HG02884 (cell line): ENCODE data around the gene GGCX.
"Not testable (repeated sequence)": the region's sequence is repeated elsewhere in the genome, so short reads cannot be mapped to it uniquely, and the experiment has no call there.

Experiments used
- ATAC-seq: cut with Tn5 transposase; IDR thresholded peaks from one replicate; pipeline ENCODE4 v1.9.1; 2021; ENCODE audit warnings: mild to moderate bottlenecking, moderate library complexity; ENCODE audit not compliant: unreplicated experiment

GGCX gene

DNA sequence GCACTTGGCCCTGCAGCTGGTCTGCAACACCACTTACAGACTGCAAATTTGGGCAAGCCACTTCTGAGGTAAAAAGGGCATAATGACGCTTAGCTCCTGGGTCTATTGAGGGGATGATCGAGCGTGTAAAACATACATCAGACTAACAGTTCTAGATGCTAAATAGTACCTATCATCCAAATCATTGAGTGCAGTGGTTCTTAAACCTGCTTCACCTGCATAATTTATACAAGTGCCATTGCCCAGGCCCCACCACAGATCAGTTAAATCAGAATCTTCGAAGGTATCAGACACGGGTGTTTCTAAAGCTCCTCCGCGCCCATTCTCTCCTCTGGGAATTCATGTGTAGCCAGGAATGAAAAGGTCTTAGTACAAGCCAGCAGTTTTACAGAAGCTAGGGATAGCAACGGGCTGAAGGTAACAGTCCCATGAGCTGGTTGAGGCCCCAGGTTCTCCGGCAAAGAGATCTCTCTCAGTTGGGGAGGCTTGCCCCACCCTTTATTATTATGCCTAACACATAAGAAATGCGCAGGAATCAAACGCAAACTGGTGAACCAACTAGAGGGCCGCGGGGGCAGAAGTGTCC, 33.5 kb upstream of the GGCX start:
- no peak for ATAC-seq

GRCh38 chr2:85593023-85593422, 31.7 kb upstream of the GGCX start:
- ATAC-seq, result no peak

DNA sequence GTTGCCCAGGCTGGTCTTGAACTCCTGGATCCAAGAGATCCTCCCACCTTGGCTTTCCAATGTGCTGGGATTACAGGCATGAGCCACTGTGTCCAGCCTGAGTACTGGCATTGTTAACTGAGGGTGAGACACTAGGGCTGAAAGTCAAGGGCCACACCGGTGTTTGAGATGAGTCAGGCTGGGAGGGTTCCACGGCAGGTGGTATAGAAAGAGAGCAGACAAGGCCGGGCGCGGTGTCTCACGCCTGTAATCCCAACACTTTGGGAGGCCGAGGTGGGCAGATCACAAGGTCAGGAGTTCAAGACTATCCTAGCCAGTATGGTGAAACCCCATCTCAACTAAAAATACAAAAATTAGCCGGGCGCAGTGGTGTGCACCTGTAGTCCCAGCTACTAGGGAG, 31.0 kb upstream of the GGCX start:
- ATAC-seq, result not testable (repeated sequence)

- ATAC-seq, result no peak
These were observed 30.3 kb upstream of the GGCX start for GRCh38 chr2:85591563-85591962.

DNA sequence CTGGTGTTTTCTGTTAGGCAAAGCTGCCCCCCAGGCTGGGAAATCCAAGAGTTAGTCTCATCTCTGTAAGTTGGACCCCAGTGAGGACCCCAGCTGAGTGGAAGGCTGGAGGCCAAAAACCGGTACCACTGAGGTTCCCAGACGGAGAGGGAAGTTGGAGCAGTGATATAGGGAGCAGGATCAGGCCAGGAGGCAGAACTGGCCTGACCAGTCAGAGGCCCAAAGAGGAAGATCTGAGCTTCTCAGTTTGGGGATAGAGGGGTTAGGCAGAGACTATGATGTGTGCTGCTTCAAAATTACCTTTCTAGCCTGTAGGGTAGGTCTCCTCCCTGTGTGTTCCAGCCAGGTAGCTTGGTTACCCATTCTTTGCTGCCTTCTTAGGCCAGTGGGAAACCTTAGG, 29.7 kb upstream of the GGCX start:
- ATAC-seq, result no peak

DNA sequence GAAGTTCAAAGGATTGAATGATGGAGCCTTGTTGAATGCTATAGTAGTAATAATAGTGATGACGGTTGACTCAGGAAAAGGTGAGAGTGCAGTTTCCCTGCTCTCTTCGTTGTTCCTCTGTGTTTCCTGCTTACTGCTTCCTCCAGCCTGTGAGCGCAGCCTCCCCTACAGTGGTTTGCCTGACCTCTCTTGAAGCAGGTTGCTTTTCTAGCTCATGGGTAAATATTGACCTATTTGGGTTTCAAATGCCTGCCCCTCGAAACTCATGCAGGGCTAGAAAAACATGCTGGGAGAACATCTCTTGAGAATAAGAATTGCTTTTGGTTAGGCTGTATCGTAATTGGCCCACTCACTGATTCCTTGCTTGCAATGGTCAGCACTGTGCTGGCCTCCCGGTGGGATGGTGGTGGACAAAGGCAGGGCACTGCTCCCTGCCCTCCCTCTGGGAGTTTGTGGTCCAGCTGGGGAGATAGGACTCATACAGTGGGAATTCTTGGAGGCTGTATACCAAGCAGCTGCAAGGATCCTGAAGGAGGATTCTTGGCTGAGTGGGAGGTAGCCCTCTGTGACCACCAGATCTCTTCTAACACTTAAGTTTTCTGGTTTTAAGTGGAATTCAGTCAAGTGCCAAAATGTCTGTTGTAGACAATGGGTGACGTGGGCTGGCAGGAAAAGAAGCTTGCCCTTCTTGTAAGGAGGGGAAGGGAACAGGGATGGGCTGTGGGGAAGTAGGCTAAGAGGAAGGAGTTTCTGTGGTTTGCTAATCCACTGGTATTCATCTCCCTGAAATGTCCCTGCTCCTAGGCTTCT, 28.9 kb upstream of the GGCX start:
- no peak for ATAC-seq

- ATAC-seq, result no peak
These were observed 27.9 kb upstream of the GGCX start for GRCh38 chr2:85589181-85589580.

- ATAC-seq, result no peak
These were observed 27.4 kb upstream of the GGCX start for GRCh38 chr2:85588645-85589044.

- ATAC-seq, result no peak
These were observed 26.9 kb upstream of the GGCX start for GRCh38 chr2:85588236-85588635.

DNA sequence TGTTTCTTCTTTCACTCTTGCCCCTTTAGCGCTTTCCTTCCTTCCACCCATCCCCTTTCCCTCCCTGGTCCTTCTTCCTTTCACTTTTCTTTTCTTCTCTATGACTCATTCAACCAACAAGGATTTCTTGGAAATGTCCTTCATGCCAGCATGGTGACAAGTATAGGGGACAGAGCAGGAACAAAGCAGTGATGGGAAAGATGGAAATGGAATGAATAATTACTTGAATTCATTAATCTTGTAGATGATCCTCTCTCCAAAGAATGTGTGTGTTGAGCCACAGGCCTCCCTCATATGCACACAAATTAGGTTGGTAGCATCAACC, 24.4 kb upstream of the GGCX start:
- no peak for ATAC-seq

DNA sequence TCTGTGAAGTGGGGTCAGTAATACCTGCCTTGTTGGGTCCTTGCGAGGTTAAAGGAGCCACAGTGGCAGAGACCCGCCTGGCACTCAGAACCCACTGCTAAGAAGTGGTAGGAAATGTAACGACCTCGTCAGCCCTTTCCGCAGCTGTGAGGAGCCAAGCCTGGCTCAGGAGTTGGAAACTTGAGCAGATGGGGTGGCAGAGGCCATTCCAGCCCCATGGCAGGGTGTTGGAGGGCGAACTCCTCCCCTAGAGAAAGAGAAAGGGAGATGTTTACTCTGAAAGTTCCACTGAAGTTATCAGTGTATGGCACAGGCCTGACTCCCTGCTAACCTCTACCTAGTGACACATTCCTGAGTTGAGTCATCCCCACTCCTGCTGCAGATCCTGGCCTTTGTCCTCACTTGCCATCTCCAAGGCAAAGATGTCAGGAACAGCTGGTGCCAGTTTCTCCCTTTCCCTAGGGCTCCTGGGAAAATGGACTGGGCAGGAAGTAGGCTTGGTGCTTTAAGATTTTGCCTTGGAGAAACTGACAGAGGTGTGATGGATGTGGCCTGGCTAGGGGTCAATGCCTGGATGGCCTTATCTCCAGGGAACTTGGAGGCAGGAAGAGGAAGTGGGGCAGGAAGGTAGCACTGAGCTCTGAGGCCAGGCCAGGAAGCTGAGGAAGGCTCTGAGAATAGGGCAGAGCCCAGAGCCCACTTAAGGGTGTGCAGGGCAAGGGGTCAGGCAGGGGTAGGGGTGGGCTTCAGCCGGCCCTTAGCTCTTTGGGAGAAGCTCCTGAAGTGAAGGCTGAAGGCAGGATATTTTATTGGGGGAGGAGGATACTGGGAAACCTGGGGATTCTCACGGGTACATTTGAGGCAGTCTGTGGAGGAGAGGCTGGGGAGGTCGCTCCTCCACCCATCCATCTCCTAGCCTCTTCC, 23.8 kb upstream of the GGCX start:
- ATAC-seq, result peak; percentile 49

GRCh38 chr2:85584354-85584856, 23.1 kb upstream of the GGCX start, which contains the start of gene VAMP5:
Gene VAMP5 (plus strand): TSS chr2:85584431. CDS start chr2:85584491, 60 bp downstream.
- peak; percentile 41 for ATAC-seq

GRCh38 chr2:85583667-85584353, 22.5 kb upstream of the GGCX start:
- ATAC-seq, result peak; percentile 12

DNA sequence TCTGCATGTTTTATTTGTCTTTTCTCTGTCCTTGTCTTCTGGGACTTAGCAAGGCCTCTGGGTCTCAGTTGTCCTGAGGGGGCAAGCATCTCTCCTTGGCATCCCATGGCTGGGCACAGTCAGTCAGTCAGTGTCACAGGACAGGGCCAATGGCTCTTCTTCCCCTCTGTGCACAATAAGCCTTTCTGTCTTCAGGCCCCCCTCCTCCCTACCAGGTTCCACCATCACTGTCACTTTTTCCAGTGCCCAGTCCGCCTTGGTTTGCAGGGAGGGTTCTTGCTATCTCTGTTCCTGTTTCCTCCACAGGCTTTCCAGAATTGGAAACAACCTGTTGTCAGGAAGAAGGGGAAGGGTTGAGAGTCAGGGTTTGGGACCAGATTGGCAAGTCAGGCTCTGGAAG, 21.2 kb upstream of the GGCX start:
- no peak for ATAC-seq

DNA sequence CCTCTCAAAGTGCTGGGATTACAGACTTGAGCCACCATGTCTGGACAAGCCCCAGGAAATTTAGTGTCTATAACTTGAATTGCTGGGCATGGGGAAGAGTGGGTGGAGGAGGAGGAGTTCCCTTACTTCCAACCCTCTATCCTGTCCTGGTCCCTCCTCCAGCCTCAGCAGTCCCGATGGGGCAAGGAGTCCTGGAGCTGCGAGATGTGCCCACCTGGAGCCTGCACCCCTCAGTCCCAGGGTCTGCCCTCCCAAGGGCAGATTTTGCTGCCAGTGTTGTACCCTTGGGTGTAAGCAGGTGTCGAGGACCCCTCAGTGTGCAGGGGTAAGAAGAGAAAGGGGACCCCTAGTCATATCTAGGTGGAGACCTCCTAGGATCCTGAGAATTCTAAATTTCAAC, 18.9 kb upstream of the GGCX start:
- no peak for ATAC-seq

- no peak for ATAC-seq
These were observed 18.1 kb upstream of the GGCX start for GRCh38 chr2:85579266-85579935.

- no peak for ATAC-seq
These were observed 17.2 kb upstream of the GGCX start for GRCh38 chr2:85578243-85579180.

- ATAC-seq, result peak; percentile 61
These were observed 16.3 kb upstream of the GGCX start, which contains the start of gene VAMP8 for GRCh38 chr2:85577386-85578242. Gene VAMP8 (plus strand): TSS chr2:85577586. CDS start chr2:85577647, 61 bp downstream.
